OCI-LY3 (cell line): ENCODE measurements around the gene SPACA6.

Experiments used
- CTCF ChIP-seq: fragments of 200-600, 300-600 bp; sonication (generic); IDR thresholded peaks from 2 replicates; pipeline ENCODE4 v1.5.1; 2014; ENCODE audit warnings: antibody characterized with exemption, low read length, low read depth
- EZH2phosphoT487 ChIP-seq: fragments of 200-600 bp; shearing (Covaris generic); IDR thresholded peaks from 2 replicates; pipeline ENCODE4 v1.6.1; 2018; ENCODE audit warnings: antibody characterized with exemption, mixed run types, low read depth

DNA sequence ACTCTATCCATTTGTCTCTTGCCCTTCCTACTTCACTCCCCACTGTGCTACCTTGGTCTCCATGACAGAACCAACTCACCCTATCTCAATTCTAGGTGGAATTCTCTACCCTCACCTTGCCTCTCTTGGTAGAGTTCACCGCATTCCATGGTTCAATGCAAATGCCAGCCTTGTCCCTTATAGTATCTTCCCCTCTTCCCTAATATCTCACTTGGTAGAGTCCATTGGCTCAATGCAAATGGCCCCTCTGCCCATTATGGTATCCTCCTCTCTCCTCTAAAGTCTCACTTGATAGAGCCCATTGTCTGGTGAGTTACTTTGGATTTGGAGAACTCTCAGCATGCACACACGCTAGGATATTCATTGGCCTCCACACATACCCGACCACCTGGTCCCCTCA lies 22.7 kb downstream of the SPACA6 start:
- TF ChIP-seq CTCF = no peak
- no peak for TF ChIP-seq EZH2phosphoT487
